GM18861 (cell line): ENCODE measurements around the gene RAB28.

Experiments used
- ATAC-seq: cut with Tn5 transposase; IDR thresholded peaks from one replicate; pipeline ENCODE4 v1.9.1; 2021; ENCODE audit not compliant: unreplicated experiment

RAB28 gene

GRCh38 chr4:13484122-13484748 is at the start of gene RAB28:
TSS of gene RAB28 (minus strand) at chr4:13484340.
- peak; percentile 96 for ATAC-seq

- ATAC-seq, result no peak
Measured at GRCh38 chr4:13531625-13531998, 47.5 kb upstream of the RAB28 start.

- ATAC-seq, result no peak
Measured at GRCh38 chr4:13530823-13531624, 46.9 kb upstream of the RAB28 start.

- ATAC-seq, result no peak
Measured at GRCh38 chr4:13529128-13529919, 45.2 kb upstream of the RAB28 start.

GRCh38 chr4:13528821-13529127 is 44.6 kb upstream of the RAB28 start:
- ATAC-seq, result no peak

- peak; percentile 83 for ATAC-seq
Measured at GRCh38 chr4:13527981-13528820, 44.1 kb upstream of the RAB28 start.

- no peak for ATAC-seq
Measured at GRCh38 chr4:13527192-13527980, 43.2 kb upstream of the RAB28 start.

GRCh38 chr4:13526658-13527057 is 42.5 kb upstream of the RAB28 start:
- ATAC-seq, result no peak

- no peak for ATAC-seq
Measured at GRCh38 chr4:13525606-13526281, 41.6 kb upstream of the RAB28 start.

GRCh38 chr4:13524504-13525243 is 40.5 kb upstream of the RAB28 start:
- ATAC-seq, result no peak

- no peak for ATAC-seq
Measured at GRCh38 chr4:13523591-13524503, 39.7 kb upstream of the RAB28 start.

GRCh38 chr4:13523105-13523477 is 39.0 kb upstream of the RAB28 start:
- ATAC-seq, result no peak

- ATAC-seq, result no peak
Measured at GRCh38 chr4:13522282-13523104, 38.4 kb upstream of the RAB28 start.

GRCh38 chr4:13521047-13521446 is 36.9 kb upstream of the RAB28 start:
- ATAC-seq, result no peak

GRCh38 chr4:13516315-13516860 is 32.2 kb upstream of the RAB28 start:
- no peak for ATAC-seq

GRCh38 chr4:13515268-13515667 is 31.1 kb upstream of the RAB28 start:
- ATAC-seq, result no peak

- ATAC-seq, result no peak
Measured at GRCh38 chr4:13514722-13515121, 30.6 kb upstream of the RAB28 start.
